ENCODE results near the gene ZNF366.

ZNF366 gene

DNA sequence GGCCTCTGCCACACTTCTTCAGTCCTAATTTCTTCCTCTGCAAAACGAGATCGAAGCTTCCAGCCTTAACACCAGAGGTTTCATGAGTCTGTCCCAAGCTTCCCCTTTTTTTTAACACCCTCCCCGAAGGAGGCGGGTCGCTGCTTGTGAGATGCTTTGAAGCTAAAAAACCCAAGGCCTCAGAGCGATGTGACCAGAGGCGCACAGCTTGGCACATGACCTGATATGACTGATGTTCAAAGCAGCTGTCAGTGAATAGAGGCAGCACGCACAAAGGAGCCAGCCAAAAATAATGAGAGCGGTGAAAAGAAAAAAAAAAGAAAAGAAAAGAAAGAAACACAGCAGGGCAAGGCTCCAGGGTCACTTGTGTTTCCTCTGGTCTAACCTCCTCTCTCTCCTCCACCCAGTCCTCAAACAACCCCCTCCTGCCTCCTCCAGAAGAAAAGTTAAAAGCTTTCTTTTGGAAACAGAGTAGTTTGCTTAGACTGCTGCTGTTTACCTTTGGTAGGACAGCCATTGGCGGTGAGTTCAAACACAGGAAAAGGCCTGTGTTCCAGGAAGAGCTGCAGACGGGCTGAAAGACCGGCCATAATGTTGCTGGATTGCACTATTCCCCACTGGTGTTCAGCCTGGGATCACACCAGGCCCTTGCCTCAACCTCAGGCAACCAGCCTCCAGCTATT, 10.9 kb upstream of the ZNF366 start:
- peak; percentile 91 for DNase-seq

DNA sequence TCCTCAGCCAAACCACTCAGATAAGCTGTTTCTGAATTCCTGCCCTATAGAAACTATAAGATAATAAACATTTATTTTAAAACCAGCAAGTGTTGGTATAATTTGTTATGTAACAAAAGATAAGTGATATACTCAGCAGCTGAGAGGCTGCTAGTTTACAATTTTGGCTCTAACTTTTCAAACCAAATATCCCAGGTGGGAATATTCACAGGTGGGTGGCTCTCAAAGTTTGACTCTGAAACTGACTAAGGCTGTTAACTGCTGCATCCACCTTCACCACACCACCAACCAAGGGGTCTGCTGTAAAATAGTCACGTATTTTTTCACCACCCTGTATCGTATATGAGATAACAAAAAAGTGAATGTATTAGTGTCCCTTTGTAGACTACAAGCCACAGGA, 9.7 kb upstream of the ZNF366 start:
- no peak for DNase-seq

DNA sequence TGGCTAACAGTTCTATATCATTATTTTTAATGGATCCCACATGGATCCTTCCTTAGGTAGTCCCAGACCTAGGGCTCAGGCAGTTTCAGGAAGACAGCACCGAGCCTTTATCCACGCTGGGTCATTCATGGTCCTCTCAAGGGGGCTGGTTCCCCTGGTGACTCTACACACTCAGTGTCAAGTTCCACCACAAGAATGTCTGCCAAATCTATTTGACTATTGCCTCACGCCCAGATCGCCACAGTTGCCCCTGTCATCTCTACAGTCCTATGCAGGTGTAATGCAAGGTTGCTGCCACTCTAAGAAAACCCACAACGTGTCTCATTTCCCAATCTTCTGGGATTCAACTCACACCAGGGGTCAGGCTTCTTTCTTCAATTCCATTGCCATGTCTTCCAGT, 8.0 kb upstream of the ZNF366 start:
- no peak for DNase-seq

DNA sequence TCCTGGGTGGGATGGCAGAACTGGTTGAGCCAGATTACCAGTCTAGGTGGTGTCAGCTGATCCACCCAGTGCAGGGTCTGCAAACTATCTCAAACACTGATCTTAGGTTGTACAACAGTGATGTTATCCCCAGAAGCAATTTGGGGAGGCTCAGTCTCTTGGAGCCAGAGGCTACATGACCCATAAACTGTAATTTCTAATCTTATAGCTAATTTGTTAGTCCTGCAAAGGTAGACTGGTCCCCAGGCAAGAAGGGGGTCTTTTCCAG, 5.3 kb upstream of the ZNF366 start:
- no peak for DNase-seq

DNA sequence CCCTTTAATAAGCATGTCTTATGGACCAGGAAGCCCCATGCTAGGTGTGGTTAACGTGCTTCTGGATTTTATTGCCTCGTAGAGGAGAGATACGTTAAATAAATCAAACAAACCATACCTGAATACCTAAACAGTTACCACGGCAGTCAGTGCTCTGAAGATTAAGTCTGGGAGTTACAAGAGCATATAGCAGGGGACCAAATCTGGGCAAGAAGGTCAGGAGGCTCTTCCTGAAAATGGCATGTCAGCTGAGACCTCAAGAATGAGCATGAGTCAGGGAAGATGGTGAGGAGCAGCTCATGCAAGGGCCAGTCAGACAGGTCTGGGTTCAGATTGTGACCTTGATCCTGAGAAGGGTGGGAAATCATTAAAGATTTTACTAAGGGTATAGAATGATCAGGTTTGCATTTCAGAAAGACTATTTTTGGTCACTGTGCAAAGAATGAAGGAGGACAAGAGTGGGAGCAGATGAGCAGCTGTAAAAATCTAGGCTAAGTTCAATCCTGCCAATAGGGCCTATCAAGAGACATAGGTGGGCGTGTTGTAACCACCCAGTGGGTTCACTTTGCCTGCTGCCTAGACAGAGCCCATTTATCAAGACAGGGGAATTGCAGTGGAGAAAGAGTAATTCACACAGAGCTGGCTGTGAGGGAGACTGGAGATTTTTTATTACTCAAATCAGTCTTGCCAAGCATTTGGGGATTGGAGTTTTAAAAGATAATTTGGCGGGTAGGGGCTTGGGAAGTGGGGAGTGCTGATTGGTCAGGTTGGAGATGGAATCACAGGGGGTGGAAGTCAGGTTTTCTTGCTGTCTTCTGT, 4.8 kb upstream of the ZNF366 start:
- DNase-seq: peak; percentile 53

DNA sequence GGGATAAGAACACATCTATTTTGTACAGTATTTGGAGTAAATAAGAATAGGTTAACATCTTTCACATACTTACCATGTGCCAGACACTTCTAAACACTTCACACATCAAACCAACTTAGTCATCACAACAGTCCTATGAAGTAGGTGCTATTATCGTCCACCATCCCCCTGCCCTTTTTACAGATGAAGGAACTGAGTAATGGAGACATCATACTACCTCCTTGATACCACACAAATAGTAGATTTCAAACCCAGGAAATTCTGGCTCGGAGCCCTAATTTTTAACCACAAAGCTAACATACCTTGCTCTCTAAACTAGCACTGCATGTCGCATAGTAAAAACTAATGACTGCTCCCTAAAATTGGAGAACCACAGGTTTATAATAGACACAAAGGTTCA, 4.2 kb upstream of the ZNF366 start:
- no peak for DNase-seq

DNA sequence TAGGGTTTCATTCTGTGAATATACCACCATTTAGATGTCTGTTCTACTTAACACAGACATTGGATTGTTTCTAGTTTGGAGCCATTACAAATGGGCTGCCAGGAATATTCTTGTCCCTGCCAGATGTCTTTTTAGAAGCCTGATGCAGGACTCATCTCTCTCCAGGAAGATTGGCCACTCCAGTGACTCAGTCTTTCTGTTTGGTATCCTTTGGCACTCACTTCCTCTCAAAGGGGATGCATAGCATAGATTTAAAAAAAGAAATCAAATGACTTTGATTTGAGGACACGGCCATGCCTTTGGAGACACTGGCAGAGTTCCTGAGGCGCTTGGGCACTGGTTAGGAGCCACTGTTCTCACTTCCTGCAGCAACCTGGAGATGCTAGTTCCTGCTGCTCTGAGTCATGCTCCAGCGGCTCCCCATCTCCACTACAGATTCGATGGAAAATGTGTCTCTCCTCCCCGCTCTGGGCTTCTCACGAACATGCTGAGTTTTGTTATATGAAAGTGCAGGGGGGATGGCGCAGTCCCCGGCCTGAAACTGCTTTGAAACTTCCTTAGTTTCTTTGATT, 3.5 kb upstream of the ZNF366 start:
- peak; percentile 48 for DNase-seq

DNA sequence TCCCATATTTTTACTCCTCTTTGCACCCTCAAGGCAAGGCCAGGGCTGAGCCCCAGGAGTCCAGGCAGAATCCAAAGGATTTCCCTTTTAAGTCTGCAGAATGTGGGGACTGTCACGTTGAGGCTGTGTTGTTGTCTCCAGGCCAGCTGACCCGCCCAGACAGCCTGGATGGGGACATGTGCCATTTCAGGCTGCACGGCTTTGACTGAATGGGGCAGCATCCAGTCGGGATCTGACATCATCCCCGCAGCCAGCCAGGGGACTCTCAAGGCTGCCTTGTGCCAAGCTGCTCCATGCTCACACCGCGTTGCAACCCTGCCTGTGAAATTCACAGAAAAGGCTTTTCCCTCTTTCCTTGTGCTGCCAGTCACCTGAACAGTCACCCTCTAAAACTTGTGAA, 2.2 kb upstream of the ZNF366 start:
- no peak for DNase-seq

DNA sequence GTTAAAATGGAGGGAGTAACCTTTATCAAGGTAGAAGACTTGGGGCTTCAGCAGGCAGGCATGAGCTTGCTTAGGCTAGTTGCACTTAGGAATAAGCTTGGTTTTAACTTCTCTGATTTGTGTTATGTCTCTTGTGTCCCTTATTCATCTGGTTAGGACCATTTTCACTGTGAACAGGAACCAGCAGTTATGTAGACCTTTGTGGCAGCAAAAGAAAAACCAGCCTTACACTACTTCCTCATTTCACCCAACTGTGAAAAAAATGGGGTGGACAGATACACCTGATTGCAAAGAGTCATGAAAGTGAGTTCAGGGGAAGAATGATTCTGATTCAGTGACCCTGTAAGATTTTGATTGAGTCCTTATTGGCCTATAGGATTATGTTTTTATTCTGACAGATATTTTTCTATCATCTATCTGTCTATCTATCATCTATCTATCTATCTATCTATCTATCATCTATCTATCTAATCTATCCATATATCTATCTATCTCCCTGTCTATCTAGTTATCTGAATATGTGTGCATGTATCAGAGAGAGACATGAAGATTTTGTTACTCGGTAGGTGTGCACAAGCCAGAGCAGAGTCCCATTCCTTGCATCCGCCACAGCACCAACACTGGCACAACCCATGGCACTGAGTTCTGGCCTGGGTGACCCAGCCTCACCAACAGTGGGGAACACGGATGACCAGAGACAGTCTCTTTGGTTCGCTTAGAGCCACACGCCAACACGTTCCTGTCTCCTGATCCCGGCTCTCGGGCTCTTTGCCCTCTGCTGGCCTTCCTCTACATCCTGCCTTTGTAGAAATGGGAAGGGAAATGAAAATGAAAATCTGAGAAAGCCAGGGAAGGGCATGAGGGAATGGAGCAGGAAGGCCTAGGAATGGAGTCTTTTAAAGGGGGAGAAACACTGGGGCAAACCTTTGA, 1.3 kb upstream of the ZNF366 start:
- peak; percentile 66 for DNase-seq

DNA sequence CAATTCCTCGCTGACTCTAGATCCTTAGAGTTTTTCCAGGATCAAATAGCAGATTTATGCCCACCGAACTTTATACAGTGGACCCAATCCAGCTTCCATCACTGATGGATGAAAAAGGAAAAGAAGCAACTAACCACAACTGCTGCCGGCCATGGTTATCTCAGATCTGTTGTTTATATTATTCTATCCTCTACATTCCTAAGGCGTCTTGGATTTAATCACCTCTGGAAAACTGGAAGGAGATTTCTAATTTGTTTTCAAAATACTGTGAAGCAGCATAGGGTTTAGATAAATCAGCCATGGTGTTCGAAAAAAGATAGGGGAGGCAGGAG, 663 bp upstream of the ZNF366 start:
- DNase-seq: no peak

DNA sequence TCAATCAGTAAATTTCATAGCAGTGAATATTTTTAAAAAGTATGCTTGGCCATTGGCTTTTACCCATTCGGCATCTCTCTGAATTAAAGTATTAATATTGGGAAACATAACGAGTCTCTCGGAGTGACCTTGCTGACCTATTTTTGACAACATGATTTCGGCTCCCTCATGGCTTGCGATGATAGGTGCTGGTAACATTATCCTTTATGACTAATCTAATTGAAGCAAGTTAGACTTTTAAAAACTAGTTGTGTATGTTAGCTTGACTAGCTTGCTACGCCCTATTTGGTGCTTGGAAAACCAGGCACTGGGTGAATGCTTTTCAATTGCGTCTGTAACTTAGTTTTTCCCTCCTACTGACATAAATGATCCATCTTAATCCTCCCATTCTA, 1.1 kb downstream of the ZNF366 start:
- DNase-seq: no peak

DNA sequence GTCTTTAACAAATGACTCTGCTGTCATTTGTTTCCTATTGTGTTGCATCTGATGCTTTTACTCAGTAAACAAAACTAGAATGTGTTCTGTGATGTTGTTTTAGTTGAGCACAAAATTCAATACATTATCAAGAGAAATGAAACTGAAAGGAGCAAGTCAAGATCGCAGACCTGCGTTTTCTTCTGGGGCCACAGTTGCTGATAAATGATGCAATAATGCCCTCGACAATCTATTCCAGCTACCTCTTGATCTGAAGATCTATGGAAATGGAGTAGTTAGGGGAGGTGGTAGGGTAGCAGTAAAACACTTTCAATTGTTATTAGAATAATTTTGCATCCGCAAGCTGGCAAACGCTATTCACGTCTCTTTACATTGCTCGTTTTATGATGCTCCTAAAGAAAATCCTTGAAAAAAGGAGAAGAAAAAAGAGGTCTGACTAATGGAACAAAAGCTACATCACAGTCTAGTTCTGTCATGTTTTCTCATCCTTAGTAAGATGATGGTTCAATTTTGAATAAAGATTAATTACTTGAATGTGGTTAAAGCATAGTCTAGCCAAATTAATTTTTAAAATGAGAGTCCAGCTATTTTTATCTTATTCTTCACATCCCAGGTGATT, 1.6 kb downstream of the ZNF366 start:
- peak; percentile 73 for DNase-seq

DNA sequence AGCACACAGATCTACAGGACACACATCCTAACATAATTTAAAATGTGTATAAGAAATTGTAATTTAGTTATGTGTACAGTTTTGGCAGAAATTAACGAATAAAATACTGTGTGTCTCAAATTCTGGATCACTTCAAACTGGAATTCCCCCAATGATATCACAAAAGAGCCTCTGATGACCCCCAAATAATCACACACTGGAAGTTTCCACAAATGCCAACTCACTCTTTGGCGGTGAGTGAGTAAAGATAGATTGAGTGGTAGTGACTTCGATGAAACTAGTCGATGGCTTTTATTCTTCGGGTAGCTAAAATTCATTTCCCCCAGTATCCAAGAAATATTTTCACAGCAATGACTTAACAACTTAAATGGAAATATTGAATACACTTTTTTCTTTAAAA, 2.2 kb downstream of the ZNF366 start:
- peak; percentile 59 for DNase-seq

DNA sequence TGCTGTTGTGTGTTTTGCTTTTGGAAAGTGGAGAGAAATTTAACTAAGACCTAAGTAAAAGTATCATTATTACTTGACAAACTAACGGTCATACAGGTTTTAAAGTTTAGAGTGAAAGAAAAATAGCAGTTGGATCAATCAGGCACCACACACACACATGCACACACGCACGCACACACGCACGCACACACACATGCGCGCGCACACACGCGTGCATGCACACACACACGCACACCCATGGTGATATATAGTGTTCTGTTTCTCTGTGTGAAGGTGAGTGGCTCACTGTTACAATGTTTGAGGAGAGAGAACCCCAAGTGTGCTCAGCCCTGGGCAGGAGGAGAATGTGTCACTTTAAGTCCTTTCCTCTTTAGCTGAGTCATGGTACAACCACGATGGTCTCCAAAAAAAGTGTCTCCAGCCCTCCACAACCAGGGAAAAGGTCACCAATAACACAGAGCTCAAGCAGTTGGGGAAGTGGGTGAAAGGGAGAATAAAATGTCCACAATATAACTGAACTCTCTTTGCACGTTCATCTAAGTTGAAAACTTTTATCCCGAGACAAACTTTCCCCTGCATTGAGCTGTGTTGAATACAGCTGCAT, 3.2 kb downstream of the ZNF366 start:
- peak; percentile 69 for DNase-seq

DNA sequence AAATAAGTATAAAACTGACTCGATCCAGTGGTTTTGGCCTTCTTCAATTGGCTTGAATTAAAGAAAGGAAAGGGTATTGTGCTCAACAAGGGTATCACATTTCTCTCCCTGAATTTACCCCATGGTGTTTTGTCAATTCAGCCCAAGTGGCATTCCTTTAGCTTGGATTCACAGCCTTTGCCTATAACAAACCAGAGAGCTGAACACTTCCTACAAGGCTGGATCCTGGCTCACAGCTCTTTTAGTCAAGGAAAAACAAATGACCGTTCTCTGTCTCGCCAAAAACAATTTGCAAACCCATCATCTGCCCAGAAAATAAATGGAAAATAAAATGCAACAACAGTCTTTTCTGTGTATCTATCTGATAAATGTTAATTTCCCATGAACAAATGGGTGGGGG, 5.7 kb downstream of the ZNF366 start:
- no peak for DNase-seq

DNA sequence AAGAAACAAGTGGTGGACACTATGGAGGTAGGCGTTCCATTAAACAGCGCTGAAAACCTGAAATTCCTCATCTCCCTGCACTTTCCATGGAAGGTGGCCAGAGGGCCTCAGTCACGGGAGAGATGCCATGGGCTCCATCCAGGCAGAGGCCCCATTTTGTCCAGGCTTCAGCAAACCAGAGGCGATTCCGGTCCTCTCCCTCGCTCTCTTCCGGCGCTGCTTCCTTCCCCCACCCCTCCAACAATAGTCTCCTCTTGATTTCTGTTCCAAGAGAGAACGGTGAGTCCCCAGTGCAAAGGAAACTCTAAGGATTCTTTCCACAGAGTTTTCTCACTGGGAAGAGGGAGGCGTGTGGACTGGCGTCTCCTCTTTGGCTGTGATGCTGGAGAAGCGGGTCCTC, 7.5 kb downstream of the ZNF366 start:
- no peak for DNase-seq

DNA sequence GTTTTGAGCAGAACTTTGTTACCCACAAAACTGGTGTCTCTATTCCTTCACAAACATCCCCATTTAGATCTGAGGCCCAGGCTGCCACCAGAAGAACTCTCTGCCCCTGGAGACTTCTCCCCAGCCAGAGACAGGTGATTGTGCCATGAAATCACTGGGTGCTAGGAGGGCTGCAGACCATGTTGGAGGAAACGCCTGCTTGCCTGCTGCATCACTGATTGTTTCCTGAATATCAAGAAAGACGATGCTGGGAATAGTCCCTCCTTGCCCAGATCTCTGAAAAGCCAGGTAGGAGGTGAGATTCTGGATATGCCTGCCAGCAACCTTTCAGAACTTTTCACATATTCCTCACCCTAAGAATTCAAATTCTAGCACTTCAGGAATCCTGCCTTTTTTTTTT, 8.1 kb downstream of the ZNF366 start:
- no peak for DNase-seq

DNA sequence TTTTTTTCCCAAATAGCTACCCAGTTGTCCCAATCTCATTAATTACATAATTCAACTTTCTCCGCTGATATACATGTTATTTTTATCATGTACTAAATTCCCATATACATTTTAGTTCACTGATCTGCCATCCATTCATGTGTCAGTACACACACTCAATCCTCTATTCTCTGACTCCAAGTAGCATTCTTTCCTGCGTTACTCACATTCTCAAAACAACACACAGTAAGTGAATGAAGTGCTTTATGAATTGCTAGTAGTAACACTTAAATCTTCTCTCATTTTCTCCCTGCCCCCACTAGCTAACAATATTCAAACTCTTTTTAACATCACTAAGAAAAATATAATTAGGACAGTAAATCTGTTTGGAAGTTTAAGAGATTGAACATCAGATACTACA, 8.9 kb downstream of the ZNF366 start:
- DNase-seq: no peak

DNA sequence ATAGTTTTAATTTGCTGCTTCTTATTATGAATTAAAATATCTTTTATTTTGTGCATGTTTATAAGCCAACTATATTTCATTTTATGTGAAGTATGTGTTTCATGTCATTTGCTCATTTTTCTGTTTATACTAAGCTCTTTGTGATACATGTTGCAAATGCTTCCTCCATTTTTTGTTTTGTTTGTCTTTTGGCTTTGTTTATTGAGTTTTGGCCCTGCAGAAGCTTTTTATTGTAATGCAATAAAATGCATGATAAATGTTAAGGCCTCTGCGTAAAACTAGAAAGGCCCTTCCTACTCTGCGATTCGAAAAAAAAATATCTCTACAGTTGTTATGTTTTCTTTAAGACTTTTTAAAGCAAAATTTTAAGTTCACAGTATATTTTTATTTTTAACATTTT, 9.4 kb downstream of the ZNF366 start:
- no peak for DNase-seq

DNA sequence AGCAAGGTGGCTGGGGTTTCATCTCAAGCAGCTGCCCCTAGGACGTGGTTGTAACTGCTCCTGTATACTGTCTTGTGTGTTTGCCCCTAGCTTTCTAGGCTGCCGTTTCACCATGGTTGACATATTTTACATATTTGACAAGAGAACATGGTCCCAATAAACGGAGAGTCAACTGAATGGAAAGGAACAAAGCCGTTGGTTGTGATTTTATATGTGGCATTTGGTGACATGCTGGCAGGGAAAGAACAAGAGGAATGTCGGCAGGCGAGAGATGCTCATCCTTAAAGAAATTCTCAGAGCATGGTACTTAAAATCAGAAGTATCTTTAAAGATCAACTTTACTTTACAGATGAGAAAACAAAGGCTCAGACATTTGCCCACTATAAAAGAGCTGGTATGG, 11.8 kb downstream of the ZNF366 start:
- DNase-seq: no peak

DNA sequence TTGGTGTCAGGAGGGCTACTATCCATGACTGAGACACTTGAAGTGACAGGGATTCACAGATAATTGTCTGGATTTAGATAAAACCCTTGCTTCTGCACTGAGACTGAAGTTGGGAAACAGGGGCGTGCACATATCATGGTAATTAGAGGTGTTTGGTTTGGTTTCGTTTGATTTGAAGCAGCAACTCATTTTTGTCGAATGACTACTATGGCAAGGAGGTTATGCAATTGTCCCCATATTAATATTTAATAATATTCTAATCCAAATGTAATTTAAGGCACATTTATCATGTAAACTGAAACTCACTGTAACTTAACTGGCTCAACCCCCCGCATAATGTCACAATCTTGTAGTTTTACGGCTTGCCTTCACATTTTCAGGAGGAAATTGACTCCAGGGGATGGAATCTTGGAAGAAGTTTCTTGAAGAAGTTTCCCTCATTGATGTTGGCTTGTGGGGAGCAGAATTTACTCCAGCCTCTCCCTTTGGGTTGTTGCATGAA, 12.5 kb downstream of the ZNF366 start:
- DNase-seq: no peak

DNA sequence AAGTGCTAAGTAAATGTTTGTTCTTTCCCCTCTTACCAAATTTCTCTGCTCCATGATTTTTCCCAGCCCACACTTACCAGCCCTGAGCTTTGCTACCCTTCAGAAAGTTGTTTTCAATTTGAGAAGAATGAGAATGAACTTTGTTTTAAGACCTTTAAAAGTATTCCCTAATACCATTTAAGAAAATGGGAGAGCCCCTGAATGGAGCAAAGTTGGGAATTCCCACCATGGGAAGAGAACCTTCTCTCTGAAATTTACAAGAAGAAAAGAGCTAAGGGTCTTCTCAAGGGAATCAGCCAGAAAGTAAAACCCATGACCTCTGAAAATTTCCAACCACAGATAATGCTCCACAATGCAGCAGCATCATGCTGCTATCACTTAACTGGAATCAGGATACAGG, 17.7 kb downstream of the ZNF366 start:
- DNase-seq: no peak

DNA sequence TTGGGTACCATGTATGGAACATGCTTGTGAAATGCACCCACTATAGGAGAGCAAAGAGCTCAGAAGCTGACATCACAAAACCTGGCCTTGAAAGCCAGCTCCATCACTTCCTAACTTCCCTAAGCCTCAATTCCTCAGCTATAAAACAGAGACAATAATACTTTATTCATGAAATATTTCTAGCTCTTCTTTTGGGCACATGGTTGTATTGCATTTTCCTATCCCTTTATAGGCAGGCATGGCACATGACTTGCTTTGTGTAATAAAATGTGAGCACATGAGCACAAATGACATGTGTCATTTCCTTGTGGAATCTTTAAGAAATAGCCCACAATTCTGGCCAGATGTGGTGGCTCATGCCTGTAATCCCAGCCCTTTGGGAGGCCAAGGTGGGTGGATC, 18.5 kb downstream of the ZNF366 start:
- DNase-seq: peak; percentile 59

All from inflammatory macrophage treated with lipopolysaccharide for 4 hours (primary cell).